Measurements from ENCODE around the gene CRY1. TPM values are rescaled to one million over a fixed set of nuclear protein-coding genes. Genes with fewer than 3 reads are reported as not detected.

CRY1 gene
- total and polyA plus RNA-seq, 9 of the 15 experiments (the other 6 are each of a cell fraction or from before 2014, with no cell fraction given): 8.7 to 33.3 (median 25.2) TPM

- TF ChIP-seq THAP12 (CRISPR knock-in tag; IDR thresholded peaks at IDR 0.05): no peak
- TF ChIP-seq ILF3 (IDR thresholded peaks at IDR 0.05; ENCODE audit: borderline replicate concordance): no peak
- no peak for TF ChIP-seq POLR2A (conservative IDR thresholded peaks at IDR 0.05)
- no peak for TF ChIP-seq SRSF9 (IDR thresholded peaks at IDR 0.05; ENCODE audit: borderline replicate concordance, low read depth, low read length)
- no peak for TF ChIP-seq ZNF764 (CRISPR knock-in tag; IDR thresholded peaks at IDR 0.05; ENCODE audit: low read depth)
- TF ChIP-seq SMARCA4 (IDR thresholded peaks at IDR 0.05): peak; percentile 86
- no peak for TF ChIP-seq ZNF197 (CRISPR knock-in tag; IDR thresholded peaks at IDR 0.05; ENCODE audit: low read depth)
- no peak for TF ChIP-seq ZNF143 (CRISPR knock-in tag; IDR thresholded peaks at IDR 0.05)
- no peak for TF ChIP-seq ZNF146 (CRISPR knock-in tag; IDR thresholded peaks at IDR 0.05; ENCODE audit: unreplicated experiment)
- peak in 1 of 2 experiments; percentile 71; a peak in 1 of 4 replicates for TF ChIP-seq RCOR1 (IDR thresholded peaks at IDR 0.05; ENCODE audit: borderline replicate concordance in 1 of 2, low read depth in 2 of 2, low read length in 2 of 2)
- no peak for TF ChIP-seq EWSR1 (IDR thresholded peaks at IDR 0.05; ENCODE audit: borderline replicate concordance, low read depth, partially characterized antibody)
- no peak for TF ChIP-seq ZBTB8A (IDR thresholded peaks at IDR 0.05; ENCODE audit: partially characterized antibody)
- no peak for TF ChIP-seq TCF7L2 (IDR thresholded peaks at IDR 0.05; ENCODE audit: low read depth, low read length)
- no peak for TF ChIP-seq ZNF449 (CRISPR knock-in tag; IDR thresholded peaks at IDR 0.05)
- TF ChIP-seq PKNOX1 (IDR thresholded peaks at IDR 0.05): no peak
- TF ChIP-seq ZFP36 (IDR thresholded peaks at IDR 0.05; ENCODE audit: low read depth, low read length, partially characterized antibody): no peak
- no peak for TF ChIP-seq TCF15 (CRISPR knock-in tag; IDR thresholded peaks at IDR 0.05)
- TF ChIP-seq EP400 (IDR thresholded peaks at IDR 0.05): no peak
- TF ChIP-seq ZNF165 (CRISPR knock-in tag; IDR thresholded peaks at IDR 0.05; ENCODE audit: borderline replicate concordance): 0 out of 2 replicates have a peak, but pooled peaks have one; percentile 27
- no peak for TF ChIP-seq DLX4 (CRISPR knock-in tag; IDR thresholded peaks at IDR 0.05)
- TF ChIP-seq NFYB (IDR thresholded peaks at IDR 0.05; ENCODE audit: extremely low read depth, insufficient read length): no peak
- no peak for TF ChIP-seq HNRNPUL1 (IDR thresholded peaks at IDR 0.05; ENCODE audit: low read length)
- peak; percentile 61 for TF ChIP-seq NFIC (IDR thresholded peaks at IDR 0.05)
- TF ChIP-seq POU5F1 (IDR thresholded peaks at IDR 0.05; ENCODE audit: borderline replicate concordance, low read depth, low read length, partially characterized antibody): no peak
- TF ChIP-seq ATF7 (IDR thresholded peaks at IDR 0.05): no peak
- TF ChIP-seq KLF16 (IDR thresholded peaks at IDR 0.05): peak; percentile 77
- TF ChIP-seq ZNF121 (CRISPR knock-in tag; conservative IDR thresholded peaks at IDR 0.05): no peak
Measured at GRCh38 chr12:106942775-106943174, 150.6 kb downstream of the CRY1 start (continued).

Data from K562 (cell line).